ENCODE results near the gene PTPN1. TPM values are rescaled to one million over a fixed set of nuclear protein-coding genes. Genes with fewer than 3 reads are reported as not detected.

The PTPN1 gene
- total and polyA plus RNA-seq, 10 of the 15 experiments (the other 5 are each of a cell fraction or from before 2014, with no cell fraction given), result 15.9 to 74.7 (median 43.9) TPM

- no peaks in the 10 kb centered on the region for H3K79me2 ChIP-seq (ENCODE audit: control insufficient read depth, insufficient read depth, low read length)
- no peaks in the 10 kb centered on the region for H3K27me3 ChIP-seq (replicated peaks in 1 of 2; ENCODE audit: control insufficient read depth in 2 of 2, insufficient read depth in 2 of 2, low read length in 1 of 2)
- H3K9me3 ChIP-seq (replicated peaks; ENCODE audit: control insufficient read depth, insufficient read depth, low read length), result no peaks in the 10 kb centered on the region; the same call in 2 of the 3 replicates
- H3K4me1 ChIP-seq (ENCODE audit: control insufficient read depth, insufficient read depth, low read length), result peaks cover 23% of the 10 kb centered on the region
- BruUV-seq (replicated peaks), result TSS peak; percentile 85
- intact Hi-C loops (cut with micrococcal nuclease; ENCODE audit: unreplicated experiment) (no loop called here), in situ Hi-C loops (cut with MboI) (no loop called here)
- ChIA-PET SMC1A (ENCODE audit: uncharacterized antibody, unreplicated experiment) (interaction anchor here (1.2 to 95.1 kb wide), 8 partner anchors 9 to 376 kb away, joined by 3 to 2799 read pairs (median 5); partner anchors contain the start of gene PTPN1), POLR2A (interaction anchor here (0.6 to 2.6 kb wide), 3 partner anchors 20 to 37 kb away, joined by 3 to 29 read pairs (median 4); partner anchors contain the start of gene PTPN1), CTCF (interaction anchor here (0.6 to 2.4 kb wide), 15 partner anchors 17 to 267 kb away, joined by 3 to 16 read pairs (median 5); no protein-coding TSS in a partner anchor), RAD21 (ENCODE audit: unreplicated experiment) (interaction anchor here (1.4 to 1.7 kb wide), 2 partner anchors 27 to 30 kb away, joined by 5 to 23 read pairs; partner anchors contain the start of gene PTPN1)
- H3K36me3 ChIP-seq (ENCODE audit: control insufficient read depth in 2 of 2, insufficient read depth in 2 of 2, low read length in 1 of 2), result no peaks in the 10 kb centered on the region
- H3K27ac ChIP-seq (ENCODE audit: control insufficient read depth, insufficient read depth), result no peak overlapping the region
- no peak for FAIRE-seq
- no peaks in the 10 kb centered on the region for H4K20me1 ChIP-seq (ENCODE audit: control insufficient read depth, insufficient read depth)
- H3K4me3 ChIP-seq, result no peak overlapping the region
- WGBS (ENCODE audit: insufficient coverage, insufficient replicate concordance, low lambda C conversion rate, missing lambda C conversion rate), result 61% methylated on average over 4 of the region's 4 CpGs
- no peak overlapping the region for H3K9ac ChIP-seq (ENCODE audit: control insufficient read depth, insufficient read depth, low read length)
- no peak overlapping the region for H2AFZ ChIP-seq (ENCODE audit: control insufficient read depth, low read depth, low read length)
- ATAC-seq, result no peak
- TF ChIP-seq ZBTB33 (IDR thresholded peaks at IDR 0.05) (no peak), RAD21 (IDR thresholded peaks at IDR 0.05; ENCODE audit: insufficient read depth, low read depth, low read length) (no peak), HCFC1 (IDR thresholded peaks at IDR 0.05; ENCODE audit: low read length) (no peak), SUPT20H (IDR thresholded peaks at IDR 0.05; ENCODE audit: borderline replicate concordance, control insufficient read depth, low read depth, low read length) (no peak), SMAD5 (IDR thresholded peaks at IDR 0.05; ENCODE audit: low read depth) (no peak), ZNF24 (IDR thresholded peaks at IDR 0.05) (no peak), BRCA1 (IDR thresholded peaks at IDR 0.05; ENCODE audit: low read depth, low read length) (no peak), LARP7 (IDR thresholded peaks at IDR 0.05) (no peak), SIX5 (IDR thresholded peaks at IDR 0.05; ENCODE audit: low read depth, low read length, severe bottlenecking) (no peak), GABPA (IDR thresholded peaks at IDR 0.05; ENCODE audit: low read depth) (no peak)
- DNase-seq (ENCODE audit: low read depth, low spot score), result no peak
- no peak overlapping the region for H3K4me2 ChIP-seq (ENCODE audit: control insufficient read depth, insufficient read depth)
Measured at GRCh38 chr20:50482396-50482981, 27.7 kb upstream of the PTPN1 start.

All from GM12878 (cell line).